GM21447 (cell line): ENCODE results near the gene PVR.
"Not testable (repeated sequence)": the region's sequence is repeated elsewhere in the genome, so short reads cannot be mapped to it uniquely, and the experiment has no call there.

Experiments
- ATAC-seq: cut with Tn5 transposase; IDR thresholded peaks from one replicate; pipeline ENCODE4 v1.9.1; 2021; ENCODE audit not compliant: unreplicated experiment

PVR gene

DNA sequence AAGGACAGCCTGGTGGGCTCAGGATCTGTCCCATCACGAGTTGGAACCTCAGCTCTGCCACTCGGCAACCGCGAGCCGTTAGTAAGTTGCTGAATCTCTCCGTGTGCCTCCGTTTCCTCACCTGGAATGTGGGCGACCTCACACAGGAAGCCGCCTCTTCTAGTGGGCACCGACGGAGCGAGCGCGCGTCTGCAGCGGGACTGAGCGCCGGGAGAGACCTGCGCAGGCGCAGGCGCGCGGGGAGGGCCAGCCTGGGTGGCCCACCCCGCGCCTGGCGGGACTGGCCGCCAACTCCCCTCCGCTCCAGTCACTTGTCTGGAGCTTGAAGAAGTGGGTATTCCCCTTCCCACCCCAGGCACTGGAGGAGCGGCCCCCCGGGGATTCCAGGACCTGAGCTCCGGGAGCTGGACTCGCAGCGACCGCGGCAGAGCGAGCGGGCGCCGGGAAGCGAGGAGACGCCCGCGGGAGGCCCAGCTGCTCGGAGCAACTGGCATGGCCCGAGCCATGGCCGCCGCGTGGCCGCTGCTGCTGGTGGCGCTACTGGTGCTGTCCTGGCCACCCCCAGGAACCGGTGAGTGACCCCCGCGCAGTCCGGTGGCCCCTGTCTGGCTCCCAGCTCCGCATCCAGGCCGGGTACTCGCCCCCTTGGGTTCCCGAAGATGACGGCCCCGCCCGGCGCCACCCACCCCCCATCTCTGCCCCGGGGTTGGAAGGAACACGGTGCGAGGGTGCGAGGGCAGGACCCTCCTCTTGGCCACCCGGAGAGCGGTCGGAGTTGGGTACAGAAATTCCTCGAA lies at the start of gene PVR:
TSS of gene PVR (plus strand) at position 306 of the 797 bp plus-strand sequence. CDS start at position 493, 187 bp downstream.
- no peak for ATAC-seq

DNA sequence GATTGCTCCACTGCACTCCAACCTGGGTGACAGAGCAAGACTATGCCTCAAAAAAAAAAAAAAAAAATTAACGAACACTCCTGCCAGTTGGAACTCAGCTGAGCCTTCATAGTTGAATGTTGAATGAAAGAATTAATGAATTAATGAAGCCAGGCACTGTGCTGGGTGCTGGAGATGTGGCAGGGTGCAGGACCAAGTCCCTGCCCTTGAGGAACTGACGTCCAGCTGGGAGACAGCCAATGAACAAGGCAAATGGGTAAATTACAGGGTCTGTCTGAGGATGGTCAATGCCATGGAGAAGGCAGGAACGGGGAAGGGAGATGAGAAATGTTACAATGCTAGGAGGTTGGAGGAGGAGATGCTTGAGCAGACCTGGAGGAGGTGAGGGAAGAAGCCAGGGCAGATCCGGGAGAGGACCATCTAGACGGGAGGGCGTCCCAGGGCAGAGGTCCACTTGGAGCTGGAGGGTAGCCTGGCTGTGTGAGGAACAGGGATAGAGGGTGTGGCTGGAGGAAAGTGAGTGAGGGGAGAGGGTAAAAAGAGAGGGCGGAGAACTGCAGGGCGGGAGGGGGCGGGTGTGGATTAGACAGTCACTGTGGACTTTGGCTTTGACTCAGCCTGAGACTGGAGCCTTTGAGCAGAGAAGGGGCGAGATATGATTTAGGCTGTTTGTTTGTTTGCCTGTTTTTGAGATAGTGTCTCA lies 47.1 kb upstream of the PVR start:
- no peak for ATAC-seq

- ATAC-seq = no peak
Measured at GRCh38 chr19:44597131-44597491, 46.6 kb upstream of the PVR start.

- no peak for ATAC-seq
Measured at GRCh38 chr19:44598355-44598754, 45.4 kb upstream of the PVR start.

DNA sequence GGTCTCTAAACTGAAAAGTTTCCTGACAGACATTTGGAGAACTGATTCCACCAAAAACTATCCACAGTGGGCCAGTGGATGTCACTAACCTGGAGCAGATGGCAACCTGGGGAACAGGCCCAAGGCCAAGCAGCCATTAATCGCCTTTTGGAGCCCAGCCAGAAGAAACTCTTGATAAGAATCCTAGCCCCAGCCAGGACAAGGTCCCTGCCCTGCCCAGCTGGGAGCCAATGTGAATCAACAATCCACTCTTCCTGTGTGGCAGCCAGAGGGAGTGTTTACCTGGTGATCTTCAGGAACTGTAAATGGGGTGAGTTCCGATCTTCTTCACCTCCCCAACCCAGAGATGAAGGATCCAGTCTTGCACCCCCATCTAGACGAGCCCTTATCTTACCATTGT lies 44.8 kb upstream of the PVR start:
- ATAC-seq = no peak

DNA sequence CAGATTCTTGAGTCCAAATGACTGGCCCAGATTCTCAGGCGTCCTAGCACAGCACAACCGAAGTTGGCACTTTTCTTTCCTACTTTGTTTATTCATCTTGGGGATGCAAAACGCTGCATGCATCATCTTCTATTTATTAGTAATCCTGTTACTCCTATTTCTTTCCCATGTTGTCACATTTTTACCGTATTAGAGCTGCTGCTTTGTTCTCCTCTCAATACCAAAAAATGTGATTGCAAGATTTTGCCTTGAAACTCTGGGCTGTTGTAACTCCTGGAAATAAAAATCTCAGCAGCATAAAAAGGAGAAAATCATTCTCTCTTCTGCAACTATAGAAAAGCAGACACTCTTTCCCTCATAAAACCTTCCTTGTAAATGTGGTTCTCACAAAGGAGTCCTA lies 43.2 kb upstream of the PVR start:
- ATAC-seq = no peak

- ATAC-seq = no peak
Measured at GRCh38 chr19:44602081-44602480, 41.6 kb upstream of the PVR start.

GRCh38 chr19:44603201-44603945 lies 40.3 kb upstream of the PVR start:
- no peak for ATAC-seq

DNA sequence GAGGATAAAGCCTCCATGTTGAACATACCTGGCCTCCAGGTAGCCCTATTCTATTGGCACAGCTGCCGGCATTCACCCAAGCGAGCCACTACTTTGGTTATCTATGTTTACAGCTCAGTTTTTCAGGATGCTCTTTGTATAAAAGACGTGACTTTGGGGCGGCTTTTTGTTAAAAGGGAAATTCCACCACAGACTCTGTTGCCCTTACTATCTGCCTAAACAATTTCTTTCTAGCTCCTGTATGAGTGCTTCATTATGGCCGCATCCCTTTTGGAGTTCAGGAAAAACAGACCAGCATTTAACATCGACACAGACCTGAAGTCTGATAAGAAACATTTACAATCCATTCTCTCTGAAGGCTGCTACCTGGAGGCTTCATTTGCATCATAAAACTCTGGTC lies 39.5 kb upstream of the PVR start:
- ATAC-seq = no peak

GRCh38 chr19:44605547-44605946 lies 38.2 kb upstream of the PVR start:
- no peak for ATAC-seq

DNA sequence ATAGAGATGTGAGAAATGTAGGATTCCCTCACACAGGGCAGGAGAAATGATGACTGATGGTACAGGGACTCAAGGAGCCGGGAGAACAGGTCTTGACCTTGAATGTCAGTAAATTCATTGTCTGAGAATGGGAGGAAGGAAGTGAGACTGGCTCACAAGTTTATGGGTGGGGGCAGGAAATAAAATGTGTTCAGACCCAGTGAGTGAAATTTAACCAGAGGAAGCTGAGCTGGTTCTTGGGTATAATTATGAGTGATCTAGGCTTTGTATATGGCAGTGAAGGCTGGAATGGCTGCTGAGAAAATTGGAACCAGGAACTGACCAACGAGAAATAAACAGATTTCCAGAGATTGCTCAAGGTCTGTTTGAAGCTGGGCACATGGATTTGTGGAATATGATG lies 36.7 kb upstream of the PVR start:
- no peak for ATAC-seq

DNA sequence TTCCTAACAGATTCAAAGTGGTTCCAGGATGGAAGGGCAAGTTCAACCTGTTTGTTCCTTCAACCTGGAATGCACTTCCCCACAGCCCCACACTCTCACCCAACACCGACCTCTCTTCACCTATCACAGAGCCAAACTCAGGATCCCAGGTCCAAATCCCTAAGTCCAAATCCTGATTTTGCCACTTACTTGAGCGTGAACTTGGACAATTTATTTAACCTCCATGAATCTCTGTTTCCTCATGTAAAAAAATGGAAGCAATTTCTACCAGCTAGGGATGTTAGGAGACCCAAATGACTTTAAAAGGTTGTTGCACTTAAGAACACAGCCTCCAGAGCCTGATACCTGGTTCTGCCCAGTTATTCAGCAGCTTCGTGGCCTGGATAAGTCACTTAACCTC lies 35.8 kb upstream of the PVR start:
- ATAC-seq = no peak

DNA sequence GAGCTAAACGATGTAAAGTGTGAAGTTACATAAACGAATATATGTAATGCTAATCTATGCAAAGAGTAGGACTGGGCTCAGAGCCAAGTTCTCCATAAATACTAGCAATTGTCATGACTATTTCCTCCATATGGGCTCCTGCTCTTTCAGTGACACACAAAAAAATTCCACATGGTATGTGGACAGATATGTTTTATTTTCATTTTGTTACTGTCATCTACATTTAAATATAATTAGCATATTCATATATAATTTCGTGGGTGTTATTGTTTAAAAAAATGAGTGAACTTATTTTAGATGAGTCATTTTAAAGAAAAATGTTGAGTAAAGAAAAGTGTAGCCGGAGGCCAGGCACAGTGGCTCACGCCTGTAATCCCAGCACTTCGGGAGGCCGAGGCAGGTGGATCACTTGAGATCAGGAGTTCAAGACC lies 35.3 kb upstream of the PVR start:
- ATAC-seq = no peak

DNA sequence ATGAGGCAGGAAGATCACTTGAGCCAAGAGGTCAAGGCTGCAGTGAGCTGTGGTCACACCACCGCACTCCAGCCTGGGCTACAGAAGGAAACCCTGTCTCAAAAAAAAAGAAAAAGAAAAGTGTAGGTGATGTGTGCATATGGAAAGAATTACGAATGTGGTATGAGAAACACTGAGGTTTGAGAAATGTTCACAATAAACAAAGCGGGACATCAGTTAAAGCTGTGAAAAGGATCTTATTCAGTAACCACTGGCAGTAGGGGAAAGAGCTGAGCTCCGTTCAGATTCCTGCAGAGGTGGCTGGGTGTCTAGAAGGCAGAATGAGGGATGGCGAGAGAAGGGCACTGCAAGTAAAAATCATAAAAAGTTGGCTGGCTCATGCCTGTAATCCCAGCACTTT lies 34.5 kb upstream of the PVR start:
- no peak for ATAC-seq

GRCh38 chr19:44610497-44610896 lies 33.2 kb upstream of the PVR start:
- not testable (repeated sequence) for ATAC-seq

GRCh38 chr19:44611812-44612295 lies 31.9 kb upstream of the PVR start:
- no peak for ATAC-seq

- no peak for ATAC-seq
Measured at GRCh38 chr19:44613295-44614178, 30.2 kb upstream of the PVR start, which contains the start of gene IGSF23. TSS of gene IGSF23 (plus strand) at chr19:44613563. CDS start at chr19:44613646, 83 bp downstream.

GRCh38 chr19:44614313-44614712 lies 29.4 kb upstream of the PVR start:
- ATAC-seq = no peak

GRCh38 chr19:44615863-44616247 lies 27.9 kb upstream of the PVR start:
- no peak for ATAC-seq

GRCh38 chr19:44617110-44617880 lies 26.4 kb upstream of the PVR start:
- ATAC-seq = no peak
